ENCODE data around the gene SGK2.
A peak's percentile ranks its signal among the peaks of the same experiment; 100 is the strongest.
"Not testable (repeated sequence)": the region's sequence is repeated elsewhere in the genome, so short reads cannot be mapped to it uniquely, and the experiment has no call there.

The SGK2 gene

GRCh38 chr20:43563991-43564390 is 5.2 kb downstream of the SGK2 start:
- DNase-seq (ENCODE audit: low read depth) = no peak

- DNase-seq (ENCODE audit: low read depth) = no peak
These were observed 5.6 kb downstream of the SGK2 start for GRCh38 chr20:43564455-43564854.

GRCh38 chr20:43564993-43565757 is 6.3 kb downstream of the SGK2 start:
- no peak for DNase-seq (ENCODE audit: low read depth)

GRCh38 chr20:43565758-43566104 is 6.9 kb downstream of the SGK2 start:
- no peak for DNase-seq (ENCODE audit: low read depth)

GRCh38 chr20:43567477-43567876 is 8.7 kb downstream of the SGK2 start:
- DNase-seq (ENCODE audit: low read depth) = no peak

DNA sequence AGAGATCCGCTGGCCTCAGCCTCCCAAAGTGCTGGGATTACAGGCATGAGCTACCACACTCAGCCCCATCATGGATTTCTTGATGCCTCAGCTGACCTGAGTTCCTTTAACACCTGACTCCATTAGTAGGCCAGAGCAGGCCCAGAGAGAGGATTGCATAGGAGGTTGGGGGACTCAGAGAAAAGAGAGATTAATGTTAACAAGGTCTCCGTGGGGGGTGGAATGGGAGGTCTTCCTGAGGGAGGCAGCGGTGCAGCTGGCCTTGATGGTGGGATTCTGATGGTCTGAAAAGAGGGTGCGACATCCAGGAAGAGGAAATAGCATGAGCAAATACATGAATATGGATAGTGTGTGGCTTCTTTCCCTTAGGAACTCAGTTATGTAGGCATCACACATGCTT is 9.9 kb downstream of the SGK2 start:
- DNase-seq (ENCODE audit: low read depth) = no peak

DNA sequence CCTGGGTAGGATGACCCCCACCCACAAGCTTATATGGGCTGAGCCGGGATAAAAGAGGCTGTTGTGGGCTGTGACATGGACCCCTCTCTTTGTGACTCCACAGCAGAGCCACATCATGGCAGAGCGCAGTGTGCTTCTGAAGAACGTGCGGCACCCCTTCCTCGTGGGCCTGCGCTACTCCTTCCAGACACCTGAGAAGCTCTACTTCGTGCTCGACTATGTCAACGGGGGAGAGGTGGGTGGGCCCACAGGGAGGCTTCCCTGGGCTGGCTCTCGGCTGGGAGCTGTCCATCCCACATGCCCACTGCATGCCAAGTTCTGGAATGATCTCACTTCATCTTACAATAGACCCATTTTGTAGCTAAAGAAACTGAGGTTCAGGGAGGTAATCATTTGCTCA is 10.5 kb downstream of the SGK2 start:
- no peak for DNase-seq (ENCODE audit: low read depth)

- no peak for DNase-seq (ENCODE audit: low read depth)
These were observed 11.7 kb downstream of the SGK2 start for GRCh38 chr20:43570496-43570895.

GRCh38 chr20:43571310-43571709 is 12.5 kb downstream of the SGK2 start:
- no peak for DNase-seq (ENCODE audit: low read depth)

DNA sequence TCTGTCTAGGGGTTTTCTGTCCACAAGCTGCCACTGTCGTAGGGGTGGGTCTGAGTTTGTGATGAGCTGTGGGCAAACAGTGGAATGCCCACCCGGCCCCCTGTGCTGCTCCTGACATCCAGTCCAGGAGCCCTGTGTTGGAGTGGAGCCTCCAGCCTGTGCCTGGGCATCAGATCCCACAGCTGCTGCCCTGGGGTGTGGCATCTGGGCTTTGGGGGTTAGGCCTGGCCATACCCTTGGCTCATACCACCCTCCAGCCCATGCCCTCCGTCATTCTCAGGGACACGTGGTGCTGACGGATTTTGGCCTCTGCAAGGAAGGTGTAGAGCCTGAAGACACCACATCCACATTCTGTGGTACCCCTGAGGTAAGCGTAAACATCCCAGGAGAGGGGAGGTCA is 12.9 kb downstream of the SGK2 start:
- no peak for DNase-seq (ENCODE audit: low read depth)

- DNase-seq (ENCODE audit: low read depth) = no peak
These were observed 14.1 kb downstream of the SGK2 start for GRCh38 chr20:43572891-43573290.

GRCh38 chr20:43576108-43576507 is 17.3 kb downstream of the SGK2 start:
- DNase-seq (ENCODE audit: low read depth) = no peak

GRCh38 chr20:43579861-43580793 is 21.3 kb downstream of the SGK2 start:
- no peak for DNase-seq (ENCODE audit: low read depth)

DNA sequence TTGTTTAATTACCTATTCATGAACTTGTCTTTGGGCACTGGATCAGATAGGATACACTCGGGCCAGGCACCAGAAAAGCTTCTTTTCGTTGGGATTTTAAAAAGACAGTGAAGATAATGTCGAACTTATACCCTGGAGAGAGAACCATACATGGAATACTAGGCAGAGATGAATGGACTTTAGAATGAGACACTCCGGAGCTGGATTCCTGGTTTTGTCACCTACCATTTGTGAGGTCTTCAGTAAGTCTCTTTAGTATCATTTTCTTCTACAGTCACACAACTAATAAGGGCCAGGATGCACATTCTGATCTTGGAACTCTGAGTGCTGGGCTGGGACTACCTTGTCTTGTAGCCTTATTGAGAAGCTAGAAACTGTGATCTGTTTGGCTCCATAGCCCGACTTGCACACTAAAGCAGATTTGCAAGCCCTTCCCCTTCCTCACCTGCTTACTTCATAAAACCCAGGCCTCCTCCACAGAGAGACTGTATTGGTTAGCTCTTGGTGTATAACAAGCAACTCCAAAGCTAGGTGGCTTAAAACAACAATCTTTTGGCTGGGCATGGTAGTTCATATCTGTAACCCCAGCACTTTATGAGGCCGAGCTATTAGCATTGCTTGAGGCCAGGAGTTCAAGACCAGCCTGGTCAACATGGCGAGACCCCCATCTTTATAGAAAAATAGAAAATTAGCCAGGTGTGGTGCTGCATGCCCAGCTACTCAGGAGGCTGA is 24.5 kb downstream of the SGK2 start:
- no peak for DNase-seq (ENCODE audit: low read depth)

- no peak for DNase-seq (ENCODE audit: low read depth)
These were observed 25.2 kb downstream of the SGK2 start for GRCh38 chr20:43583982-43584432.

- no peak for DNase-seq (ENCODE audit: low read depth)
These were observed 25.8 kb downstream of the SGK2 start for GRCh38 chr20:43584448-43585136.

- no peak for DNase-seq (ENCODE audit: low read depth)
These were observed 27.8 kb downstream of the SGK2 start for GRCh38 chr20:43586641-43587040.

- not testable (repeated sequence) for DNase-seq (ENCODE audit: low read depth)
These were observed 29.7 kb downstream of the SGK2 start for GRCh38 chr20:43588526-43588925.

- no peak for DNase-seq (ENCODE audit: low read depth)
These were observed 31.2 kb downstream of the SGK2 start for GRCh38 chr20:43590036-43590391.

GRCh38 chr20:43590392-43591303 is 31.8 kb downstream of the SGK2 start, which contains the start of gene IFT52:
Gene IFT52, plus strand, starts transcription at chr20:43590937. Its CDS starts 3,762 bp downstream, at chr20:43594699.
- peak; percentile 79 for DNase-seq (ENCODE audit: low read depth)

DNA sequence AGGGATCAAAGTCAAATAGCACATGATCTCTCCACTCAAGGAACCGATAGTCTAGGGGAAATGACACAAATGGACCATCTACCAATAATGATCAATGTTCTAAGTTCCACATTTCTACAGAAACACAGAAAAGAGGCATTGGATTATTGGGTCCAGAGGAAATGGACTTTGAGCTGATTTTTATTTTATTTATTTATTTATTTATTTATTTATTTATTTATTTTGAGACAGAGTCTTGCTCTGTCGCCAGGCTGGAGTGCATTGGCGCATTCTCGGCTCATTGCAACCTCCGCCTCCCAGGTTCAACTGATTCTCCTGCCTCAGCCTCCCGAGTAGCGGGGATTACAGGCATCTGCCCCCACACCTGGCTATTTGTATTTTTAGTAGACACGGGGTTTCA is 43.1 kb downstream of the SGK2 start:
- DNase-seq (ENCODE audit: low read depth) = not testable (repeated sequence)
